ENCODE results near the gene CRX.
"Not testable (repeated sequence)": the region's sequence is repeated elsewhere in the genome, so short reads cannot be mapped to it uniquely, and the experiment has no call there.

The CRX gene

DNA sequence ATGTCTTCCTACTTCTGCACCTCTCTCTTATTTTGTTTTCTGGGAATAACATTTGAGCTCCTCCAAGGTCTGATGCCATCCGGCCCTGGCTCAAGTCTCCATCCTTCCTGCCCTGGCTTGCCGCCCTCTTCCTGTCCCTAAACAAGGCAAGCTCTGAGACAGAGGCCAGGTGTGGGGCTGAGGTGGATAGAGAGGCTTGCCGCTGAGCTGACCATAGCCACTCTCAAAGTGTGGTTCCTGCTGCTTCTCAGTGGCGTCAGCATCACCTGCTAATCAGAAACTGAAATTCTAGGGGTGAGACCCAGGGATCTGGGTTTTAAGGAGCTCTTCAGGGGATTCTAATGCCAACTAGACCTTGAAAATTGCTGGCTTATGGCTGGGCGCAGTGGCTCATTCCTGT lies 31.3 kb downstream of the CRX start:
- TF ChIP-seq, protein P1, sequence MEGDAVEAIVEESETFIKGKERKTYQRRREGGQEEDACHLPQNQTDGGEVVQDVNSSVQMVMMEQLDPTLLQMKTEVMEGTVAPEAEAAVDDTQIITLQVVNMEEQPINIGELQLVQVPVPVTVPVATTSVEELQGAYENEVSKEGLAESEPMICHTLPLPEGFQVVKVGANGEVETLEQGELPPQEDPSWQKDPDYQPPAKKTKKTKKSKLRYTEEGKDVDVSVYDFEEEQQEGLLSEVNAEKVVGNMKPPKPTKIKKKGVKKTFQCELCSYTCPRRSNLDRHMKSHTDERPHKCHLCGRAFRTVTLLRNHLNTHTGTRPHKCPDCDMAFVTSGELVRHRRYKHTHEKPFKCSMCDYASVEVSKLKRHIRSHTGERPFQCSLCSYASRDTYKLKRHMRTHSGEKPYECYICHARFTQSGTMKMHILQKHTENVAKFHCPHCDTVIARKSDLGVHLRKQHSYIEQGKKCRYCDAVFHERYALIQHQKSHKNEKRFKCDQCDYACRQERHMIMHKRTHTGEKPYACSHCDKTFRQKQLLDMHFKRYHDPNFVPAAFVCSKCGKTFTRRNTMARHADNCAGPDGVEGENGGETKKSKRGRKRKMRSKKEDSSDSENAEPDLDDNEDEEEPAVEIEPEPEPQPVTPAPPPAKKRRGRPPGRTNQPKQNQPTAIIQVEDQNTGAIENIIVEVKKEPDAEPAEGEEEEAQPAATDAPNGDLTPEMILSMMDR (IDR thresholded peaks at IDR 0.05; ENCODE audit: extremely low read depth, missing control alignments), result no peak
- no peak for DNase-seq (ENCODE audit: low spot score)

- TF ChIP-seq, protein P1 (IDR thresholded peaks at IDR 0.05; ENCODE audit: extremely low read depth, missing control alignments), result no peak
- DNase-seq (ENCODE audit: low spot score), result no peak
These were observed 32.7 kb downstream of the CRX start for GRCh38 chr19:47854459-47854858.

DNA sequence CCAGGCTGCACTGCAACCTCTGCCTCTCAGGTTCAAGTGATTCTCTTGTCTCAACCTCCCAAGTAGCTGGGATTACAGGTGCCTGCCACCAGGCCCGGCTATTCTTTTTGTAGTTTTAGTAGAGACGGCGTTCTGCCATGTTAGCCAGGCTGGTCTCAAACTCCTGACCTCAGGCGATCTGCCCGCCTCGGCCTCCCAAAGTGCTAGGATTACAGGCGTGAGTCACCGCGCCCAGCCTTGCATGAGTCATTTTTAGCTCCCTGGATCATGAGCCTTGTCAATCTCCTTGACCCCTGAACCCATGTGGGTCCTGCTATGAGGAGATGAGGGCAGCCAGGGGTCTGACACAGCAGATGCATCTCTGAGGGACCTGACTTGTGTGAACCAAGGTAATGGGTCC lies 36.5 kb downstream of the CRX start:
- not testable (repeated sequence) for DNase-seq (ENCODE audit: low spot score)

- not testable (repeated sequence) for DNase-seq (ENCODE audit: low spot score)
These were observed 37.0 kb downstream of the CRX start, which contains the start of gene TPRX2 for GRCh38 chr19:47858646-47859285. TSS of gene TPRX2 (plus strand) at chr19:47859235. CDS start at chr19:47859247, 12 bp downstream.

- DNase-seq (ENCODE audit: low spot score), result not testable (repeated sequence)
These were observed 38.1 kb downstream of the CRX start for GRCh38 chr19:47859838-47860237.

GRCh38 chr19:47860602-47861297 lies 39.0 kb downstream of the CRX start:
- TF ChIP-seq, protein P1 (IDR thresholded peaks at IDR 0.05; ENCODE audit: extremely low read depth, missing control alignments), result no peak
- no peak for DNase-seq (ENCODE audit: low spot score)

DNA sequence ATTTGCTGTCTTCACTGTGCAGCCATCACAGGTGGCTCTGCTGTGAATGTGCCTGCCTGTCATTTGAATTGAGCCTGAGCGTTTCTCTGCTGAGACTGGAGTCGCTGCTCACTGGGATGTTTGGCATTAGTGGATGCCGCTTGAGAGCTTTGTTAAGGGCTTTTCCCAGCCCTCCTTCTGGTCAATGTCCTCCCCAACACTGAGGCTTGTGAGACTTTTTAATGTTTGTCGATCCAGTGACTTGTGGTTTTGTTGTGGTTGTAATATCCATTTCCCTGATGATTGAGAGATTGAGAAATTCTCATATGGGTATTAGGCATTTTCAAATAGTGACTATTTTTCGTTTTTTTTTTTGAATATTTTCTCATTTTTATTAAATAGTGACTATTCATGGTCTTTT lies 39.9 kb downstream of the CRX start:
- TF ChIP-seq, protein P1 (IDR thresholded peaks at IDR 0.05; ENCODE audit: extremely low read depth, missing control alignments), result no peak
- DNase-seq (ENCODE audit: low spot score), result no peak

- TF ChIP-seq, protein P1 (IDR thresholded peaks at IDR 0.05; ENCODE audit: extremely low read depth, missing control alignments), result peak; percentile 93
- peak; percentile 91 for DNase-seq (ENCODE audit: low spot score)
These were observed 41.8 kb downstream of the CRX start for GRCh38 chr19:47863514-47863936.

GRCh38 chr19:47865166-47865565 lies 43.4 kb downstream of the CRX start:
- DNase-seq (ENCODE audit: low spot score), result no peak
- TF ChIP-seq, protein P1 (IDR thresholded peaks at IDR 0.05; ENCODE audit: extremely low read depth, missing control alignments), result no peak
